Fibroblast of lung (primary cell): ENCODE measurements around the gene NMNAT2.

Experiments used
- CTCF ChIP-seq, 2 donors: IDR thresholded peaks in 1 of 2; conservative IDR thresholded peaks in 1 of 2; 1 replicate in 1 of 2; 2 replicates in 1 of 2; pipeline ENCODE4 v1.5.1; 2011 to 2012; ENCODE audit warnings: low read length in 2 of 2, control low read depth in 1 of 2, inconsistent platforms in 1 of 2, low read depth in 1 of 2, mild to moderate bottlenecking in 1 of 2
- EZH2 ChIP-seq: IDR thresholded peaks from 2 replicates; pipeline ENCODE4 v1.5.1; 2012; ENCODE audit warnings: low read length, control low read depth, mild to moderate bottlenecking; ENCODE audit errors: missing control alignments

GRCh38 chr1:183394435-183394834 lies 23.7 kb downstream of the NMNAT2 start:
- TF ChIP-seq CTCF (conservative IDR thresholded peaks at IDR 0.05 in 1 of 2, IDR thresholded peaks at IDR 0.05 in 1 of 2; ENCODE audit: low read depth in 1 of 2, low read length in 2 of 2), result no peak
- no peak for TF ChIP-seq EZH2
